ENCODE results near the gene SLCO1A2. TPM values are rescaled to one million over a fixed set of nuclear protein-coding genes. Genes with fewer than 3 reads are reported as not detected.

Gene SLCO1A2
- total RNA-seq, 4 donors from 2014 or later, result 0.22 to 1.0 (median 0.54) TPM; not detected in 1

DNA sequence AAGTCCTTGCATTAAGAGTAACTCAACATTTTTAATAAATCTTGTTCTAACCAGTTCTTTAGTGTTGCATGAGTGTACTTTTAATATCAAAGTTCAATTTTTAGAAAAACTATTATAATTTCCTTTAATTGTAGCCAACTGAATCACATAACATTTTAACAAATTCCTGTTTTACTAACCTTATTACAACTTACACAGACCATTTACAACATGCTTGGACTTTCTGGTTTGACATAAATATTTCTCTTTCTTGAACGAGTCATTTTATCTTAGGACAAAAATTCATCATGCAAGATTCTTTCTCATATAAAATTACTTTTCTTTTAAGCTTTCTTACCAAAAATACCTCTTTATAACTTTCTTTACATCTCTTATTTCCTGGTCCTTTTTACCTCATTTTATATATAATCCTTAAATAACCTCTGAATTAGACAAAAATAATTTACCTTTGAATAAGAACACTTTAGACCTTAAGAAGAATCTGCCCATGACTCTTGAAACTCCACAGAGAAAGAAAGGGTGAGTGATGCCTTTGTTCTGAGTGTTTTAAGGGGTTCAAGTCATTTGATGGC lies 3.9 kb downstream of the SLCO1A2 start:
- Histone ChIP-seq H3K27me3 (no peaks in the 10 kb centered on the region), H3K4me3 (replicated peaks in 1 of 3) (no peak overlapping the region), H3K27ac (no peak overlapping the region), H3K36me3 (no peaks in the 10 kb centered on the region), H3K4me1 (peaks cover 0 to 7% of the 10 kb centered on the region in 2 donors), H3K9me3 (no peaks in the 10 kb centered on the region)
- DNase-seq, result no peak
- WGBS, 2 donors, result 71 to 80% methylated on average over 1 of the region's 1 CpG
- intact Hi-C loops (cut with DNase I), result no loop called here
- TF ChIP-seq, protein P1, sequence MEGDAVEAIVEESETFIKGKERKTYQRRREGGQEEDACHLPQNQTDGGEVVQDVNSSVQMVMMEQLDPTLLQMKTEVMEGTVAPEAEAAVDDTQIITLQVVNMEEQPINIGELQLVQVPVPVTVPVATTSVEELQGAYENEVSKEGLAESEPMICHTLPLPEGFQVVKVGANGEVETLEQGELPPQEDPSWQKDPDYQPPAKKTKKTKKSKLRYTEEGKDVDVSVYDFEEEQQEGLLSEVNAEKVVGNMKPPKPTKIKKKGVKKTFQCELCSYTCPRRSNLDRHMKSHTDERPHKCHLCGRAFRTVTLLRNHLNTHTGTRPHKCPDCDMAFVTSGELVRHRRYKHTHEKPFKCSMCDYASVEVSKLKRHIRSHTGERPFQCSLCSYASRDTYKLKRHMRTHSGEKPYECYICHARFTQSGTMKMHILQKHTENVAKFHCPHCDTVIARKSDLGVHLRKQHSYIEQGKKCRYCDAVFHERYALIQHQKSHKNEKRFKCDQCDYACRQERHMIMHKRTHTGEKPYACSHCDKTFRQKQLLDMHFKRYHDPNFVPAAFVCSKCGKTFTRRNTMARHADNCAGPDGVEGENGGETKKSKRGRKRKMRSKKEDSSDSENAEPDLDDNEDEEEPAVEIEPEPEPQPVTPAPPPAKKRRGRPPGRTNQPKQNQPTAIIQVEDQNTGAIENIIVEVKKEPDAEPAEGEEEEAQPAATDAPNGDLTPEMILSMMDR (IDR thresholded peaks at IDR 0.05), result no peak
- TF ChIP-seq POLR2A (IDR thresholded peaks at IDR 0.05), result no peak

DNA sequence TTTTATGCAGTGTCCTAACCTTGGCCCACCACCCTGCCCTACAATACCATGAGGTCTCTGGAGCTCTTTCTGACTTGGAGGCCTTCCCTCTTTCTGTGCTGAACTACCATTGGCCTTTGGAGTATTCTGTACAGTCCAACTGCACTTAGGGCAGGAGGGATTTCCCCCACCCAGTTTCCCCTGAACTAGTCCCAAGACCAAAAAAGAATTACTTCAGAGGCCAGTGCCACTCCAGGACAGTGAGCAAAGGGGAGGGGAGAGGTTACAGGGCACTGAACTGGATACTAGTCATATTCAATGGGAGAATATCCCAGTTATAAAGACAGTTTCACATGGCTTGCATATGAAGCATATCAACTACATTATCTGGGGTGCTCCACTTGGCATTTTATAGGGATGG lies 6.1 kb downstream of the SLCO1A2 start:
- Histone ChIP-seq H3K4me1 (no peaks in the 10 kb centered on the region), H3K27ac (no peak overlapping the region), H3K4me3 (replicated peaks in 1 of 3) (no peak overlapping the region), H3K36me3 (no peaks in the 10 kb centered on the region), H3K9me3 (no peaks in the 10 kb centered on the region), H3K27me3 (no peaks in the 10 kb centered on the region)
- intact Hi-C loops (cut with DNase I), result no loop called here
- DNase-seq, result no peak
- no peak for TF ChIP-seq POLR2A (IDR thresholded peaks at IDR 0.05)
- TF ChIP-seq, protein P1 (IDR thresholded peaks at IDR 0.05), result no peak

DNA sequence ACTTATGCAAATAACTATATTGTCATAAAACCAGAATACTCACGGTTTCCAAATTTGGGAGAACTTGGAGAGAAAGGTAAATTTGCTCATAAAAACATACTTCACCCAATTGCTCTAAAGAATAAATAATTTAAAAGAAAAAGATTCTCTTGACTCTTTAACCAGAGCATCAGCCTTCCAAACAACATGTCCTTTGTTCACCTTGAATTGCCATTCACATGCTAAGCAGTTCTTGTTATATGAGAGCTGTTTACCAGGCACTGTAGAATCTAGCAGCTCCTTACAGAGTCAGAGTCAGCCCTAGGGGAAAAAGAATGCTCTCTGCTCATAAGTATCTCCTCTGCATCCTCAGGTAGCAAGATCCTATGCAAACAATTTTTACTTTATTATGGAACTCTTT lies 10.2 kb downstream of the SLCO1A2 start:
- Histone ChIP-seq H3K9me3 (no peaks in the 10 kb centered on the region), H3K27me3 (no peaks in the 10 kb centered on the region), H3K4me3 (replicated peaks in 1 of 3) (no peak overlapping the region), H3K27ac (no peak overlapping the region), H3K36me3 (no peaks in the 10 kb centered on the region), H3K4me1 (no peaks in the 10 kb centered on the region)
- TF ChIP-seq, protein P1 (IDR thresholded peaks at IDR 0.05), result no peak
- TF ChIP-seq POLR2A (IDR thresholded peaks at IDR 0.05), result no peak
- 31 to 42% methylated on average over 1 of the region's 1 CpG for WGBS, 2 donors
- intact Hi-C loops (cut with DNase I), result no loop called here
- DNase-seq, result no peak

DNA sequence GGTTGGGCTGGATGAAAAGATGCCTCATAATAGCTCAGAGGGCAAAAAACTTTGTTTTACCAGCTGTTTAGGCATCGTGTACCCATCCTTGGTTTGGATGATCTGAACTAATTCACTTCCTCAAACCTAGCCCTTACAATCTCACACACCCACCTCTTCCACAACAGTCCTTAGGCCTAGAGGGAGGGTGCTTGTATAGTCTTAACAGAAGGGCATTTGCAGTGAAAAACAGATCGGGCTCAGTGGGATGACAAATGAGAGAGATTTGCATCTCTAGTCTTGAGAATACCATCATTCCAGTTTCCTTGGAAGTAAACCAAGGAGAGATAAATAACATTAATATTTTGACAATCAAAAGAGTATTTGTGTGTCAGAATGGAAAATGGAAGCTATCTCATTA lies 11.0 kb downstream of the SLCO1A2 start:
- Histone ChIP-seq H3K4me3 (replicated peaks in 1 of 3) (no peak overlapping the region), H3K36me3 (no peaks in the 10 kb centered on the region), H3K27ac (no peak overlapping the region), H3K27me3 (no peaks in the 10 kb centered on the region), H3K9me3 (no peaks in the 10 kb centered on the region), H3K4me1 (no peaks in the 10 kb centered on the region)
- TF ChIP-seq POLR2A (IDR thresholded peaks at IDR 0.05), result no peak
- TF ChIP-seq, protein P1 (IDR thresholded peaks at IDR 0.05), result no peak
- intact Hi-C loops (cut with DNase I), result no loop called here
- 33 to 41% methylated on average over 2 of the region's 2 CpGs for WGBS, 2 donors
- no peak for DNase-seq

DNA sequence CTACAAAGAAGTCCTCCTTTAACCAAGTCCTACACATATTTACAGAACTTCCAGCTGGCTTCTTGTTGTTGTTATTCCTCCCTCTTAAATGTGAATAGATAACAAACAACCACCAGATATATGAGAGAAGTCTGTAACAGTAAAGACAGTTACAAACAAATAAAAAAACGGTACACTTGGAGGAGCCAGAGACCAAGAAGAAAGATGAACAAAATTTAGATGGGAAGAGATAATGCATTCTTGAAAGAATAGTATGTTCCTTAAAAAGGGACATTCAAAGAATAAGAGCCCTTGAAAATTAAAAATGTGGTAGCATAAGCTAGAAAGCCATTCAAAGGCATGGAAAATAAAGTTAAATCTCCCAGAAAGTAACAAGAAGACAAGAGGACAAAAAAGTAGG lies 25.9 kb downstream of the SLCO1A2 start:
- no peak for DNase-seq
- H3K4me3 ChIP-seq (replicated peaks in 1 of 3), result no peak overlapping the region
- intact Hi-C loops (cut with DNase I), result no loop called here
- no peak overlapping the region for H3K27ac ChIP-seq
- H3K36me3 ChIP-seq, result no peaks in the 10 kb centered on the region
- no peaks in the 10 kb centered on the region for H3K4me1 ChIP-seq
- H3K9me3 ChIP-seq, result no peaks in the 10 kb centered on the region
- H3K27me3 ChIP-seq, result no peaks in the 10 kb centered on the region
- TF ChIP-seq, protein P1 (IDR thresholded peaks at IDR 0.05), result no peak
- no peak for TF ChIP-seq POLR2A (IDR thresholded peaks at IDR 0.05)
- 65 to 67% methylated on average over 1 of the region's 1 CpG for WGBS, 2 donors

Data from thyroid gland (tissue), 4 donors.